GM12872 (cell line): ENCODE data around the gene ARHGAP45.

Experiments used
- CTCF ChIP-seq: IDR thresholded peaks from 3 replicates; pipeline ENCODE4 v1.5.1; 2011; ENCODE audit warnings: low read depth, mild to moderate bottlenecking, low read length, moderate library complexity; ENCODE audit not compliant: insufficient read depth

The ARHGAP45 gene

DNA sequence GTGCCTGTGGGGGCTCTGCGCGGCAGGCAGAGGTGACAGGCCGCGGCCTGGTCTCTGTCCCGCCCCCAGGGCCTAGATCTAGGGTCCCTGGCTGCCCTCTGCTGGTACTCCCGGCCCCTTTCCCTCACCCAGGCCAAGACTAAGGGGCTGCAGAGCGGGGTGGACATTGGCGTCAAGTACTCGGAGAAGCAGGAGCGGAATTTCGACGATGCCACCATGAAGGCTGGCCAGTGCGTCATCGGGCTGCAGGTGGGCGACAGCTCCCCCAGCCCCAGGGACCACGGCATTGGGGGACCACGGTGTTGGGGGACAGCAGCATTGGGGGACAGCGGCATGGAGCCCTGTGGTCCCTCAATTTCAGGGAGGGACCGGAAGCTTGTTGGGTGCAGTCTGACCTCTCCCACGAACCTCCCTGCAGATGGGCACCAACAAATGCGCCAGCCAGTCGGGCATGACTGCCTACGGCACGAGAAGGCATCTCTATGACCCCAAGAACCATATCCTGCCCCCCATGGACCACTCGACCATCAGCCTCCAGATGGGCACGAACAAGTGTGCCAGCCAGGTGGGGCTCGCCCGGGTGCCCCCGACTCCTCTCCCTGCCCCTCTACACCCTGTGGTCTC, 30.9 kb upstream of the ARHGAP45 start:
- no peak for TF ChIP-seq CTCF

- 0 out of 3 replicates have a peak, but pooled peaks have one; percentile 15 for TF ChIP-seq CTCF
Observed at GRCh38 chr19:1037621-1038064, 29.3 kb upstream of the ARHGAP45 start.

- TF ChIP-seq CTCF, result no peak
Observed at GRCh38 chr19:1038978-1039645, 27.9 kb upstream of the ARHGAP45 start.

- no peak for TF ChIP-seq CTCF
Observed at GRCh38 chr19:1039646-1040475, 27.1 kb upstream of the ARHGAP45 start, which contains the start of gene ABCA7. TSS of gene ABCA7 (plus strand) at chr19:1040107. CDS start at chr19:1041362, 1,255 bp downstream.

- TF ChIP-seq CTCF, result no peak
Observed at GRCh38 chr19:1040476-1041271, 26.3 kb upstream of the ARHGAP45 start.

GRCh38 chr19:1041272-1041834, 25.6 kb upstream of the ARHGAP45 start:
- no peak for TF ChIP-seq CTCF
